ELF-1 (cell line): ENCODE results near the gene EEF1AKMT4.
"Not testable (repeated sequence)": the region's sequence is repeated elsewhere in the genome, so short reads cannot be mapped to it uniquely, and the experiment has no call there.

Experiments
- DNase-seq: peaks from one replicate; pipeline ENCODE4 v3.0.0-alpha.2; 2016; ENCODE audit warnings: low read depth, low spot score

EEF1AKMT4 gene

GRCh38 chr3:184259878-184260723, 10.6 kb downstream of the EEF1AKMT4 start:
- peak; percentile 24 for DNase-seq

- peak; percentile 14 for DNase-seq
Measured at GRCh38 chr3:184260724-184261269, 11.3 kb downstream of the EEF1AKMT4 start.

- peak; percentile 77 for DNase-seq
Measured at GRCh38 chr3:184261270-184261853, 11.9 kb downstream of the EEF1AKMT4 start, which contains the start of gene CAMK2N2. Gene CAMK2N2 (minus strand): TSS chr3:184261553. CDS start chr3:184261285, 268 bp downstream.

GRCh38 chr3:184261854-184262763, 12.6 kb downstream of the EEF1AKMT4 start:
- DNase-seq, result peak; percentile 74

- DNase-seq, result no peak
Measured at GRCh38 chr3:184262764-184263179, 13.3 kb downstream of the EEF1AKMT4 start.

- DNase-seq, result not testable (repeated sequence)
Measured at GRCh38 chr3:184267249-184267648, 17.8 kb downstream of the EEF1AKMT4 start.

- DNase-seq, result no peak
Measured at GRCh38 chr3:184272269-184272668, 22.8 kb downstream of the EEF1AKMT4 start.

- DNase-seq, result no peak
Measured at GRCh38 chr3:184275381-184275701, 25.9 kb downstream of the EEF1AKMT4 start.

- no peak for DNase-seq
Measured at GRCh38 chr3:184275961-184276910, 26.8 kb downstream of the EEF1AKMT4 start, which contains the start of gene ECE2. Gene ECE2 (plus strand): TSS chr3:184276022. CDS start chr3:184276154, 132 bp downstream.

GRCh38 chr3:184277366-184277765, 27.9 kb downstream of the EEF1AKMT4 start:
- DNase-seq, result no peak

GRCh38 chr3:184282941-184283340, 33.5 kb downstream of the EEF1AKMT4 start:
- DNase-seq, result no peak

GRCh38 chr3:184283681-184284080, 34.2 kb downstream of the EEF1AKMT4 start:
- no peak for DNase-seq

GRCh38 chr3:184284696-184285095, 35.2 kb downstream of the EEF1AKMT4 start:
- peak; percentile 87 for DNase-seq

GRCh38 chr3:184289426-184289938, 40.0 kb downstream of the EEF1AKMT4 start:
- DNase-seq, result peak; percentile 86

- no peak for DNase-seq
Measured at GRCh38 chr3:184290331-184290730, 40.9 kb downstream of the EEF1AKMT4 start.

GRCh38 chr3:184291044-184291737, 41.7 kb downstream of the EEF1AKMT4 start:
- no peak for DNase-seq

GRCh38 chr3:184291738-184292445, 42.4 kb downstream of the EEF1AKMT4 start:
- DNase-seq, result no peak

- no peak for DNase-seq
Measured at GRCh38 chr3:184295771-184296170, 46.3 kb downstream of the EEF1AKMT4 start.

- no peak for DNase-seq
Measured at GRCh38 chr3:184296616-184297015, 47.1 kb downstream of the EEF1AKMT4 start.
